Stimulated activated CD4-positive, alpha-beta T cell treated with anti-CD3 and anti-CD28 coated beads, Interleukin-2, amount 100 ng/mL, for 48 hours (primary cell): ENCODE results near the gene TLK2.
A peak's percentile ranks its signal among the peaks of the same experiment; 100 is the strongest.
"Not testable (repeated sequence)": the region's sequence is repeated elsewhere in the genome, so short reads cannot be mapped to it uniquely, and the experiment has no call there.

ENCODE experiments used
- DNase-seq, 2 donors: peaks; one replicate each; pipeline ENCODE4 v3.0.0-alpha.2; 2020

TLK2 gene

GRCh38 chr17:62490990-62491389 is 12.4 kb downstream of the TLK2 start:
- DNase-seq, result not testable (repeated sequence)

GRCh38 chr17:62493049-62493655 is 14.5 kb downstream of the TLK2 start:
- not testable (repeated sequence) for DNase-seq

- not testable (repeated sequence) for DNase-seq
These were observed 15.4 kb downstream of the TLK2 start for GRCh38 chr17:62494073-62494472.

GRCh38 chr17:62496344-62496743 is 17.7 kb downstream of the TLK2 start:
- not testable (repeated sequence) for DNase-seq

- not testable (repeated sequence) for DNase-seq
These were observed 20.2 kb downstream of the TLK2 start for GRCh38 chr17:62498796-62499195.

- DNase-seq, result not testable (repeated sequence)
These were observed 21.8 kb downstream of the TLK2 start for GRCh38 chr17:62500463-62500862.

- DNase-seq, result not testable (repeated sequence)
These were observed 26.2 kb downstream of the TLK2 start for GRCh38 chr17:62504857-62505256.

- DNase-seq, result not testable (repeated sequence)
These were observed 28.7 kb downstream of the TLK2 start for GRCh38 chr17:62507191-62507836.

GRCh38 chr17:62510247-62510819 is 31.7 kb downstream of the TLK2 start:
- DNase-seq, result not testable (repeated sequence)

- DNase-seq, result not testable (repeated sequence)
These were observed 32.4 kb downstream of the TLK2 start for GRCh38 chr17:62511014-62511413.

GRCh38 chr17:62516376-62516775 is 37.8 kb downstream of the TLK2 start:
- DNase-seq, result not testable (repeated sequence)

- DNase-seq, result not testable (repeated sequence)
These were observed 42.7 kb downstream of the TLK2 start for GRCh38 chr17:62521295-62521694.

GRCh38 chr17:62524077-62524476 is 45.5 kb downstream of the TLK2 start:
- DNase-seq, result not testable (repeated sequence)

GRCh38 chr17:62525317-62525716 is 46.7 kb downstream of the TLK2 start:
- not testable (repeated sequence) for DNase-seq

- not testable (repeated sequence) for DNase-seq
These were observed 52.3 kb downstream of the TLK2 start for GRCh38 chr17:62530936-62531335.

GRCh38 chr17:62536557-62536956 is 57.9 kb downstream of the TLK2 start:
- not testable (repeated sequence) for DNase-seq

- DNase-seq, result not testable (repeated sequence)
These were observed 62.4 kb downstream of the TLK2 start for GRCh38 chr17:62541073-62541472.

- not testable (repeated sequence) for DNase-seq
These were observed 64.7 kb downstream of the TLK2 start for GRCh38 chr17:62543278-62543775.

- DNase-seq, result not testable (repeated sequence)
These were observed 67.4 kb downstream of the TLK2 start for GRCh38 chr17:62546066-62546465.

GRCh38 chr17:62552851-62553659 is 74.4 kb downstream of the TLK2 start:
- DNase-seq, result peak in 1 of 2 donors; percentile 19

GRCh38 chr17:62557532-62557931 is 78.9 kb downstream of the TLK2 start:
- not testable (repeated sequence) for DNase-seq

GRCh38 chr17:62558941-62559340 is 80.3 kb downstream of the TLK2 start:
- not testable (repeated sequence) for DNase-seq

- not testable (repeated sequence) for DNase-seq
These were observed 82.3 kb downstream of the TLK2 start for GRCh38 chr17:62560971-62561370.
